ENCODE results near the gene GUCD1. TPM values are rescaled to one million over a fixed set of nuclear protein-coding genes. Genes with fewer than 3 reads are reported as not detected.

Gene GUCD1
- polyA plus RNA-seq, 2 of the 4 experiments (the other 2 are of a cell fraction): 37.1 to 43.5 TPM

- ChIA-PET POLR2A (no interaction called here), CTCF (interaction anchor here (1.8 kb wide), 1 partner anchor 10 kb away, joined by 6 read pairs; no protein-coding TSS in a partner anchor)
- Histone ChIP-seq H3K4me3 (no peak overlapping the region), H3K4me1 (peaks cover 5% of the 10 kb centered on the region; the same call in 1 of the 3 replicates), H3K27ac (no peak overlapping the region), H3K4me2 (no peak overlapping the region), H3K9me3 (no peaks in the 10 kb centered on the region)
- TF ChIP-seq NFE2L2 (conservative IDR thresholded peaks at IDR 0.05; ENCODE audit: low read length): no peak
- no peak for TF ChIP-seq TFCP2L1 (CRISPR knock-in tag; IDR thresholded peaks at IDR 0.05)
- no peak for DNase-seq (ENCODE audit: low read depth in 1 of 2, low spot score in 1 of 2)
- 80% methylated on average over 2 of the region's 5 CpGs for WGBS (ENCODE audit: missing lambda C conversion rate)
- FAIRE-seq: no peak
- ATAC-seq: no peak
These were observed 32.3 kb upstream of the GUCD1 start for GRCh38 chr22:24587251-24587650.

- no peak for ATAC-seq
- no peak for TF ChIP-seq ZSCAN20 (CRISPR knock-in tag; IDR thresholded peaks at IDR 0.05)
- TF ChIP-seq FOSL2 (IDR thresholded peaks at IDR 0.05): no peak
- no peak for TF ChIP-seq FOSL2 (CRISPR knock-in tag; IDR thresholded peaks at IDR 0.05)
- TF ChIP-seq KDM5A (IDR thresholded peaks at IDR 0.05): no peak
- no peak for TF ChIP-seq USF2 (IDR thresholded peaks at IDR 0.05)
- no peak for TF ChIP-seq TFCP2L1 (CRISPR knock-in tag; IDR thresholded peaks at IDR 0.05)
- no peak for TF ChIP-seq RNF2 (IDR thresholded peaks at IDR 0.05; ENCODE audit: borderline replicate concordance, low read depth)
- no peak for TF ChIP-seq RARB (CRISPR knock-in tag; IDR thresholded peaks at IDR 0.05)
- ChIA-PET CTCF (no interaction called here), POLR2A (no interaction called here)
- Histone ChIP-seq H3K9me3 (no peaks in the 10 kb centered on the region), H3K4me1 (no peaks in the 10 kb centered on the region), H3K4me2 (no peak overlapping the region), H3K27ac (no peak overlapping the region), H3K4me3 (no peak overlapping the region)
- 99% methylated on average over 6 of the region's 24 CpGs for WGBS (ENCODE audit: missing lambda C conversion rate)
- no peak for FAIRE-seq
- DNase-seq (ENCODE audit: low read depth in 1 of 2, low spot score in 1 of 2): no peak
These were observed 31.1 kb upstream of the GUCD1 start for GRCh38 chr22:24585927-24586546.

- no peak for FAIRE-seq
- ChIA-PET CTCF (no interaction called here), POLR2A (no interaction called here)
- H3K27ac ChIP-seq: no peak overlapping the region
- H3K4me3 ChIP-seq: no peak overlapping the region
- peaks cover 2% of the 10 kb centered on the region; the same call in 2 of the 3 replicates for H3K4me1 ChIP-seq
- 100% methylated on average over 1 of the region's 3 CpGs for WGBS (ENCODE audit: missing lambda C conversion rate)
- no peak for DNase-seq (ENCODE audit: low read depth in 1 of 2, low spot score in 1 of 2)
- no peak for ATAC-seq
- H3K4me2 ChIP-seq: no peak overlapping the region
- H3K9me3 ChIP-seq: no peaks in the 10 kb centered on the region
- TF ChIP-seq RFX5 (IDR thresholded peaks at IDR 0.05) (no peak), SREBF2 (IDR thresholded peaks at IDR 0.05) (no peak), USF2 (IDR thresholded peaks at IDR 0.05) (no peak)
These were observed 30.5 kb upstream of the GUCD1 start for GRCh38 chr22:24585461-24585860.

GRCh38 chr22:24584871-24585411 lies 30.0 kb upstream of the GUCD1 start:
- 100% methylated on average over 4 of the region's 10 CpGs for WGBS (ENCODE audit: missing lambda C conversion rate)
- CTCF ChIA-PET: no interaction called here
- no peak for FAIRE-seq

GRCh38 chr22:24584166-24584790 lies 29.3 kb upstream of the GUCD1 start:
- ChIA-PET POLR2A (no interaction called here), CTCF (interaction anchor here (0.6 kb wide), 1 partner anchor 11 kb away, joined by 3 read pairs; no protein-coding TSS in a partner anchor)
- peaks cover 14% of the 10 kb centered on the region for H3K4me1 ChIP-seq
- H3K4me2 ChIP-seq: no peak overlapping the region
- WGBS (ENCODE audit: missing lambda C conversion rate): 93% methylated on average over 3 of the region's 5 CpGs
- no peak for DNase-seq (ENCODE audit: low read depth in 1 of 2, low spot score in 1 of 2)
- no peak overlapping the region for H3K4me3 ChIP-seq
- no peaks in the 10 kb centered on the region for H3K9me3 ChIP-seq
- no peak overlapping the region for H3K27ac ChIP-seq
- FAIRE-seq: no peak
- no peak for ATAC-seq
- TF ChIP-seq CBX8 (IDR thresholded peaks at IDR 0.05) (no peak), EP300 (IDR thresholded peaks at IDR 0.05) (no peak), RAD21 (conservative IDR thresholded peaks at IDR 0.05 in 1 of 2, IDR thresholded peaks at IDR 0.05 in 1 of 2) (no peak), USF2 (IDR thresholded peaks at IDR 0.05) (no peak), ZC3H11A (IDR thresholded peaks at IDR 0.05) (no peak), FOSB (CRISPR knock-in tag; IDR thresholded peaks at IDR 0.05) (no peak), HOXB13 (CRISPR knock-in tag; IDR thresholded peaks at IDR 0.05; ENCODE audit: low read depth) (no peak), CBX2 (IDR thresholded peaks at IDR 0.05; ENCODE audit: borderline replicate concordance, low read depth) (no peak), ELK1 (IDR thresholded peaks at IDR 0.05; ENCODE audit: low read depth, low read length) (no peak), NR3C1 (IDR thresholded peaks at IDR 0.05) (no peak), ZNF302 (CRISPR knock-in tag; IDR thresholded peaks at IDR 0.05) (no peak), HES2 (IDR thresholded peaks at IDR 0.05) (no peak), SMC3 (IDR thresholded peaks at IDR 0.05) (no peak)

More at GRCh38 chr22:24584871-24585411, 30.0 kb upstream of the GUCD1 start:
- no peak overlapping the region for H3K4me2 ChIP-seq
- peaks cover 7% of the 10 kb centered on the region; the same call in 2 of the 3 replicates for H3K4me1 ChIP-seq
- no peak overlapping the region for H3K4me3 ChIP-seq
- no peak overlapping the region for H3K27ac ChIP-seq
- no peaks in the 10 kb centered on the region for H3K9me3 ChIP-seq
- ATAC-seq: no peak; a peak in 1 of 6 replicates
- DNase-seq (ENCODE audit: low read depth in 1 of 2, low spot score in 1 of 2): no peak
- POLR2A ChIA-PET: no interaction called here
- no peak for TF ChIP-seq RARB (CRISPR knock-in tag; IDR thresholded peaks at IDR 0.05)
